GM13976 (cell line): ENCODE measurements around the gene IFI16.

Experiments used
- DNase-seq: peaks from one replicate; pipeline ENCODE4 v3.0.0; 2012; ENCODE audit warnings: low spot score
- in situ Hi-C: fragments of 300-500 bp; cut with MboI; formaldehyde crosslinking; loops from one replicate; pipeline ENCODE4 v1.12.0; 2022; ENCODE audit warnings: low sequenced_read_pairs, mixed read lengths, inconsistent platforms; ENCODE audit not compliant: unreplicated experiment
- TF ChIP-seq, protein P1 (sequence below): IDR thresholded peaks from 2 replicates; pipeline ENCODE4 v1.5.1; 2012; ENCODE audit warnings: borderline replicate concordance, mild to moderate bottlenecking; ENCODE audit not compliant: insufficient read depth; ENCODE audit errors: extremely low read depth, missing control alignments, control extremely low read depth

The IFI16 gene

DNA sequence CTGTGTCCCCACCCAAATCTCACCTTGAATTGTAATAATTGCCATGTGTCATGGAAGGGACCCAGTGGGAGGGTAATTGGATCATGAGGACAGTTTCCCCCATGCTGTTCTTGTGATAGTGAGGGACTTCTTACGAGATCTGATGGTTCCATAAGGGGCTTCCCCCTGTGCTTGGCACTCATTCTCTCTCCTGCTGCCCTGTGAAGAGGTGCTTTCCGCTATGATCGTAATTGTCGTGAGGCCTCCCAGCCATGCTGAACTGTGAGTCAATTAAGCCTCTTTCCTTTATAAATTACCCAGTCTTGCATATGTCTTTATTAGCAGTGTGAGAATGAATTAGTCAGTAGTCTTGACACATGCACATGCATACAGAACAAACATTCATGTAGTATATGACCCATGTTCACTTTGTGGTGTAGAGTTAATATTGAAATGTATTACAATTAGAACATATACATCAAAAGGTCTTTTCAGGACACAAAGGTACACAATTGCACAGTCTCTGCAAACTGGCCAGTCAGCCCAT, 16.9 kb upstream of the IFI16 start:
- TF ChIP-seq, protein P1, sequence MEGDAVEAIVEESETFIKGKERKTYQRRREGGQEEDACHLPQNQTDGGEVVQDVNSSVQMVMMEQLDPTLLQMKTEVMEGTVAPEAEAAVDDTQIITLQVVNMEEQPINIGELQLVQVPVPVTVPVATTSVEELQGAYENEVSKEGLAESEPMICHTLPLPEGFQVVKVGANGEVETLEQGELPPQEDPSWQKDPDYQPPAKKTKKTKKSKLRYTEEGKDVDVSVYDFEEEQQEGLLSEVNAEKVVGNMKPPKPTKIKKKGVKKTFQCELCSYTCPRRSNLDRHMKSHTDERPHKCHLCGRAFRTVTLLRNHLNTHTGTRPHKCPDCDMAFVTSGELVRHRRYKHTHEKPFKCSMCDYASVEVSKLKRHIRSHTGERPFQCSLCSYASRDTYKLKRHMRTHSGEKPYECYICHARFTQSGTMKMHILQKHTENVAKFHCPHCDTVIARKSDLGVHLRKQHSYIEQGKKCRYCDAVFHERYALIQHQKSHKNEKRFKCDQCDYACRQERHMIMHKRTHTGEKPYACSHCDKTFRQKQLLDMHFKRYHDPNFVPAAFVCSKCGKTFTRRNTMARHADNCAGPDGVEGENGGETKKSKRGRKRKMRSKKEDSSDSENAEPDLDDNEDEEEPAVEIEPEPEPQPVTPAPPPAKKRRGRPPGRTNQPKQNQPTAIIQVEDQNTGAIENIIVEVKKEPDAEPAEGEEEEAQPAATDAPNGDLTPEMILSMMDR = no peak
- in situ Hi-C loops = loop anchor here (10.0 kb wide), 1 partner anchor 188 kb away; no protein-coding TSS in a partner anchor
- no peak for DNase-seq

DNA sequence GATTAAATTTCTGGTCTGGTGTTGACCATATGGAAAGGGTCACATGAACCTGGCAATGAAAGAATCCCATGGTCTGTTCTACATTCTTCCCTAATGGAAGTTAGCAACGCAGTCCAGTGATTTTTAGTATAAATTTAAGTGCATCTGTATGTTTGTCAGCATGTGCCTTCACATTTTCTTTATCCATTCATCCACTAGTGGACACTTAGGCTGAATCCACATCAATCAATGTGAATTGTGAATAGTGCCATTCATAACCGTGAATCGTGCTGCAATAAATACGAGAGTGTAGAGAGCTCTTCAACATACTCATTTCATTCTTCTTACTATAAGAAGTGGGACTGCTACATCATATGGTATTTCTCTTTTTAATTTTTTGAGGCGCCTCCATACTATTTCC, 12.7 kb upstream of the IFI16 start:
- TF ChIP-seq, protein P1 = no peak
- in situ Hi-C loops = loop anchor here (10.0 kb wide), 1 partner anchor 192 kb away; no protein-coding TSS in a partner anchor
- no peak for DNase-seq

DNA sequence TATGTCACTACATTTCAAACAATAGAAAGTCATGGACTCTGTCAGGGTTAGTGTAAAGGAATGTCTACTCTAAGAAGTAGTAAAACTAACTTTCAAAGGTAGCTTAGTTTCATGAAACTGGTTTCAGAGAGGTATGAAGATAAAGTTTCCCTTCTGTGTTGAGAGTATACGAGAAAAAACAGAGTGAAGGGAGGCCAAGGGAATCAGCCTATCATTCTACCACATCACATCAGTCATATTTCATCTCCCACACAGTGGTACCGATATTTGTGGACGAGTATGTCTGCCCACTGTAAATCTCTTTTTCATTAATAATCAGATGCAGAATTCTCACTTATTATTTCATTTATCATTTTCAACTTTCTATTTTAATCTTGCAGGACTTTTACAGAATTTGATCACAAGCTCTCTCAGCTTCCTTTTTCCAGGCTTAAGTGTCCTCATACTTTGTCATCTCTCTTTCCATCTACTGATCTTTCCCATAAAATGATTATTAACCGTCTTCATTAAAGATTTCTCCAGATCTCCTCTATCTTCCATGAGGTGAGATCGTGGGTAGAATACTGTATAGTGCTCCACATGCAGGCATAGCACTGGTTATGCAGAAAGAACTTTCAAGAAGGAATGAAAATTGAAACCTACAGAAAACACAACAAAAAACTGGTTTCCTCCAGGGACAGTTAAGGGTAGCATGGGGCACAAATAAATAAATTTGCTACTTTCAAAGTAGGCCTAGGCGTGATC, 11.5 kb upstream of the IFI16 start:
- in situ Hi-C loops = loop anchor here (10.0 kb wide), 1 partner anchor 193 kb away; no protein-coding TSS in a partner anchor
- TF ChIP-seq, protein P1 = no peak
- no peak for DNase-seq

DNA sequence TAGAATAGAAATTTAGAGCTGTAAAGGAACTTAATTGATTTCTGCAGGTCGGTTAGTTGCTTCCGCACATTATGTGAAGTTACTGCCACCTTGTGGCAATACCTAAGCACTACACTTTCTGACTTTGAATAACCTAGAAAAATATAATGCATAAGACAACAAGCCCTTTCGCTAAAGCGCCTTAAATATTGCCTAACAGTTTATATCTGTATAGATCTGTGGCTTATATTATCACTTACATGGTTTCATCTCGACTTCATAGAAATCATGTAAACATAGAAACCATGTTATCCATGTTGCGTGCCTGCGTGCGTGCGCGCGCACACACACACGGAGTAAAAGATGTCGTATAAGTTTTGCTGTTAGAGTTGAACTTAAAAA, 10.9 kb upstream of the IFI16 start:
- in situ Hi-C loops = loop anchor here (10.0 kb wide), 1 partner anchor 194 kb away; no protein-coding TSS in a partner anchor
- TF ChIP-seq, protein P1 = peak; percentile 62
- DNase-seq = peak; percentile 54

DNA sequence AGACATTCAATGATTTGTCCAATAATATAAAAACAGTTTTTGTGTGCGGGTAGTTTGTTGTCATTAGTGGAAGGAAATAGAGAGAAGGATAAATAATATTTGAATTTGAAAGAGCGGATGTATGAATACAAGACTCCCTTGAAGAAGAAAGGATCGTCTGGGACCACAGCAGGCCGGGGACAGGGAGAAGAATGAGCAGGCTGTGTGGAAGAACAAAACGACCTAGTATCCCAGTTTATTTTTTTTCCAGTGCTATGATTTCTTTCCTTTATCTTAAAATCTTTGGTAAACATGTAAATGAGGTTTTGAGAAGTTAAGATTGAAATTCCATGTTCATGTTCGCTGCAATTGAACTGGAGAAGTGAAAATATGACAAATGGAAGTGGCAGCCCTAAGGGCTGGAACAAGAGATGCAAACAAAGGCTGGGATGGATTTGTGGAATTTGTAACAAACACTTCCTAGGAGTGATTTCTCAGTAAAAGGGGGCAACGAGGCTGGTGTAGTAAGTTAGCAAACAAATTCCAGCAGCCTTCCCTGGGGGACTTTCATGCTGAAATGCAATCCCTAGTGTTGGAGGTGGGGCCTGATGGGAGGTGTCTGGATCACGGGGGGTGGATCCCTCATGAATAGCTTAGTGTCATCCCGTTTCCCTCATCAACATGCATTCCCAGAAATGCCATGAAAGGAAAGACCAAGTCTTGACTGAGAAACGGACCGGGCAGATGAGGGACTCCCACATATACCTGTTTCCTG, 10.2 kb upstream of the IFI16 start:
- in situ Hi-C loops = loop anchor here (10.0 kb wide), 2 partner anchors 195 to 495 kb away; no protein-coding TSS in a partner anchor
- TF ChIP-seq, protein P1 = no peak
- DNase-seq = no peak

DNA sequence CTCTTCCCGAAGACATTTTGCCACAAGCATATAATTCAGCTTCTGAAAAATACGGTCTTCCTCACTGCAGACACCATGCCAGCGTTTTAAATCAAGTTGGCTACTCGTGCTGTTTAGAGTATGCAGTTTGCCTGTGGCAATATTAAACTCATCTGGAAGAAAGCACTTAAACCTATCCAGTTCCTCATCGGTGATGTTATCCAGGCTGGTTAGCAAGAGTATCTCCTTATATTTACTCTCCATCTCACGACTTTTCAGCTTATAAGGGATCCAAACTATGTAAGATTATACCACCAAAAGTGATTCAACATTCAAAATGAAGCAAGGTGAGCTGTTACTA, 9.7 kb upstream of the IFI16 start:
- in situ Hi-C loops = loop anchor here (10.0 kb wide), 1 partner anchor 495 kb away; no protein-coding TSS in a partner anchor
- TF ChIP-seq, protein P1 = no peak
- no peak for DNase-seq
